K562 (cell line): ENCODE measurements around the gene ELMO3. TPM values are rescaled to one million over a fixed set of nuclear protein-coding genes. Genes with fewer than 3 reads are reported as not detected.
A peak's percentile ranks its signal among the peaks of the same experiment; 100 is the strongest.

Experiments
- GTF2E2 ChIP-seq: fragments of 200-800 bp; sonication (Bioruptor generic); IDR thresholded peaks from 2 replicates; pipeline ENCODE4 v1.6.1; 2016; ENCODE audit warnings: missing genetic modification characterization, missing compliant biosample characterization
- KAT7 ChIP-seq: sonication (generic); formaldehyde crosslinking; IDR thresholded peaks from 2 replicates; pipeline ENCODE4 v1.8.0; 2022; ENCODE audit warnings: missing genetic modification reagents, mild to moderate bottlenecking, borderline replicate concordance
- RREB1 ChIP-seq: fragments of 250-450 bp; sonication (Bioruptor Pico); IDR thresholded peaks from 2 replicates; pipeline ENCODE4 v1.4.0; 2020
- ZNF133 ChIP-seq: fragments of 250-450 bp; sonication (Bioruptor Pico); IDR thresholded peaks from 2 replicates; pipeline ENCODE4 v1.4.0; 2020; ENCODE audit warnings: mild to moderate bottlenecking
- ZNF324 ChIP-seq: fragments of 250-450 bp; sonication (Bioruptor Pico); IDR thresholded peaks from 2 replicates; pipeline ENCODE4 v1.4.0; 2020; ENCODE audit warnings: mild to moderate bottlenecking
- ZNF384 ChIP-seq: IDR thresholded peaks from 2 replicates; pipeline ENCODE4 v1.6.1; 2012; ENCODE audit warnings: low read depth, low read length, improper control_type of control experiment
- ZNF639 ChIP-seq, 2 experiments: fragments of 200-800 bp in 1 of 2; sonication (Bioruptor generic) in 1 of 2; sonication (generic) in 1 of 2; formaldehyde crosslinking in 1 of 2; IDR thresholded peaks in 1 of 2; conservative IDR thresholded peaks in 1 of 2; 2 replicates each; pipeline versions ENCODE4 v1.5.0 to v1.6.1; 2016 to 2020; ENCODE audit warnings: missing compliant biosample characterization in 1 of 2, missing genetic modification characterization in 1 of 2, missing genetic modification reagents in 1 of 2
- polyA plus RNA-seq, 8 experiments: library from polyadenylated mRNA; depleted of rRNA in 4 of 8; stranded (reverse) in 5 of 8; unstranded in 3 of 8; fragments of >200 nt; fragmentation: Nextera tagmentation in 2 of 8; fragmentation: Illumina TruSeq in 1 of 8; extraction: Ambion mirVana in 2 of 8; extraction: Trizol in 1 of 8; gene quantifications; 2 replicates each; pipeline versions ENCODE4 v1.2.1 to v1.2.3, GENCODE V29; 2011 to 2014; ENCODE audit warnings: inconsistent platforms in 1 of 8, missing spikeins in 1 of 8
- total RNA-seq, 7 experiments: library from RNA; depleted of rRNA in 6 of 7; stranded (reverse); fragments of >200 nt in 6 of 7; fragmentation: Illumina TruSeq in 2 of 7; extraction: Trizol in 2 of 7; gene quantifications; 2 replicates each; pipeline versions ENCODE4 v1.2.1 to v1.2.3, GENCODE V29; 2011 to 2021; ENCODE audit warnings: low replicate concordance in 1 of 7
- TF ChIP-seq, protein P1 (sequence below): fragments of 450-650 bp; IDR thresholded peaks from 2 replicates; pipeline ENCODE4 v1.6.1; 2016; ENCODE audit warnings: low read depth
- TF ChIP-seq, protein P2 (sequence below): fragments of 250-450 bp; sonication (Bioruptor Pico); IDR thresholded peaks from 2 replicates; pipeline ENCODE4 v1.4.0; 2020

Gene ELMO3
- total and polyA plus RNA-seq, 9 of the 15 experiments (the other 6 are each of a cell fraction or from before 2014, with no cell fraction given) = 0.04 to 5.1 (median 1.5) TPM

DNA sequence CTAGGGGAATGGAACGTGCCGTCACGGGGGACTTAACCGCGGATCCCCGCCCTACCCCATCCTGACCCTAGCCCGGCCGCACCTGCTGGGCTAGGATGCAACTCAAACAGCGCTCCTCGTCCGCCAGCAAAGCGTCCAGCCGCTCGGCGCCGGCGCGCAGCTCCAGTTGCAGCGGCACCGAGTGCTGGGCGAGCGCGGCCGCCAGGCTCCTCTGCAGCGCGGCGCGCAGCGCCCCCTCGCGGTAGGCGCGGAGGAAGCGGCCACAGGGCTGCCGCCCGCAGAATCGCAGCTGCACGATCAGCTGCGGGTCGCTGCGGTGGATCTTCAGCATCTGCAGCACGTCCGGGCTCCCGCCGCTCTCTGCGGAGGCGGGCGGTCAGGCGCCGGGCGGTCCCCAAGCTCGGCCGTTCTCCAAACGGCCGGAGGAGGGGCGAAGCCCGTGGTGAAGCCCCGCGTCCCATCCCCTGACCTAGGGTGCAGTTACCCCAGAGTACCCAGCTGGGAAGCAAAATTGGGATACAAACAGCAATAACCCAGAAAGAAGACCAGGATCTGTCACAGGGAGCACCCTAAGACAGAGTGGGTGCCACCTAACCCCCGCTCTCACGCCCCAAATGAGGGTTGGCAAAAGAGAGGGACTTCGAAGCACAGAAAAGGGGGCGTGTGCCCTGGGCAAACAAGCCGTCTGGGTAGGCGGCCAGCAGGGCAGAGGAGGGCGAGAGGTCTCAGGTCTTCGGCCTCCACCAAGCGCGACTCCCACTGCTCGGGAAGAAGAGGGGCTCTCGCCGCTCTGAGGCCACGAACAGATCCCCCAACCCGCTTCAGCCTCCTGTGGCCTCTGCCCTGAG is 43.4 kb upstream of the ELMO3 start (continued):
- TF ChIP-seq RREB1 (CRISPR knock-in tag) (no peak), ZNF133 (CRISPR knock-in tag) (no peak), GTF2E2 (tag) (no peak), KAT7 (CRISPR knock-in tag) (0 out of 2 replicates have a peak, but pooled peaks have one; percentile 70), ZNF639 (CRISPR knock-in tag; conservative IDR thresholded peaks at IDR 0.05 in 1 of 2, IDR thresholded peaks at IDR 0.05 in 1 of 2) (no peak), ZNF384 (no peak), ZNF324 (CRISPR knock-in tag) (no peak)
- TF ChIP-seq, protein P1, sequence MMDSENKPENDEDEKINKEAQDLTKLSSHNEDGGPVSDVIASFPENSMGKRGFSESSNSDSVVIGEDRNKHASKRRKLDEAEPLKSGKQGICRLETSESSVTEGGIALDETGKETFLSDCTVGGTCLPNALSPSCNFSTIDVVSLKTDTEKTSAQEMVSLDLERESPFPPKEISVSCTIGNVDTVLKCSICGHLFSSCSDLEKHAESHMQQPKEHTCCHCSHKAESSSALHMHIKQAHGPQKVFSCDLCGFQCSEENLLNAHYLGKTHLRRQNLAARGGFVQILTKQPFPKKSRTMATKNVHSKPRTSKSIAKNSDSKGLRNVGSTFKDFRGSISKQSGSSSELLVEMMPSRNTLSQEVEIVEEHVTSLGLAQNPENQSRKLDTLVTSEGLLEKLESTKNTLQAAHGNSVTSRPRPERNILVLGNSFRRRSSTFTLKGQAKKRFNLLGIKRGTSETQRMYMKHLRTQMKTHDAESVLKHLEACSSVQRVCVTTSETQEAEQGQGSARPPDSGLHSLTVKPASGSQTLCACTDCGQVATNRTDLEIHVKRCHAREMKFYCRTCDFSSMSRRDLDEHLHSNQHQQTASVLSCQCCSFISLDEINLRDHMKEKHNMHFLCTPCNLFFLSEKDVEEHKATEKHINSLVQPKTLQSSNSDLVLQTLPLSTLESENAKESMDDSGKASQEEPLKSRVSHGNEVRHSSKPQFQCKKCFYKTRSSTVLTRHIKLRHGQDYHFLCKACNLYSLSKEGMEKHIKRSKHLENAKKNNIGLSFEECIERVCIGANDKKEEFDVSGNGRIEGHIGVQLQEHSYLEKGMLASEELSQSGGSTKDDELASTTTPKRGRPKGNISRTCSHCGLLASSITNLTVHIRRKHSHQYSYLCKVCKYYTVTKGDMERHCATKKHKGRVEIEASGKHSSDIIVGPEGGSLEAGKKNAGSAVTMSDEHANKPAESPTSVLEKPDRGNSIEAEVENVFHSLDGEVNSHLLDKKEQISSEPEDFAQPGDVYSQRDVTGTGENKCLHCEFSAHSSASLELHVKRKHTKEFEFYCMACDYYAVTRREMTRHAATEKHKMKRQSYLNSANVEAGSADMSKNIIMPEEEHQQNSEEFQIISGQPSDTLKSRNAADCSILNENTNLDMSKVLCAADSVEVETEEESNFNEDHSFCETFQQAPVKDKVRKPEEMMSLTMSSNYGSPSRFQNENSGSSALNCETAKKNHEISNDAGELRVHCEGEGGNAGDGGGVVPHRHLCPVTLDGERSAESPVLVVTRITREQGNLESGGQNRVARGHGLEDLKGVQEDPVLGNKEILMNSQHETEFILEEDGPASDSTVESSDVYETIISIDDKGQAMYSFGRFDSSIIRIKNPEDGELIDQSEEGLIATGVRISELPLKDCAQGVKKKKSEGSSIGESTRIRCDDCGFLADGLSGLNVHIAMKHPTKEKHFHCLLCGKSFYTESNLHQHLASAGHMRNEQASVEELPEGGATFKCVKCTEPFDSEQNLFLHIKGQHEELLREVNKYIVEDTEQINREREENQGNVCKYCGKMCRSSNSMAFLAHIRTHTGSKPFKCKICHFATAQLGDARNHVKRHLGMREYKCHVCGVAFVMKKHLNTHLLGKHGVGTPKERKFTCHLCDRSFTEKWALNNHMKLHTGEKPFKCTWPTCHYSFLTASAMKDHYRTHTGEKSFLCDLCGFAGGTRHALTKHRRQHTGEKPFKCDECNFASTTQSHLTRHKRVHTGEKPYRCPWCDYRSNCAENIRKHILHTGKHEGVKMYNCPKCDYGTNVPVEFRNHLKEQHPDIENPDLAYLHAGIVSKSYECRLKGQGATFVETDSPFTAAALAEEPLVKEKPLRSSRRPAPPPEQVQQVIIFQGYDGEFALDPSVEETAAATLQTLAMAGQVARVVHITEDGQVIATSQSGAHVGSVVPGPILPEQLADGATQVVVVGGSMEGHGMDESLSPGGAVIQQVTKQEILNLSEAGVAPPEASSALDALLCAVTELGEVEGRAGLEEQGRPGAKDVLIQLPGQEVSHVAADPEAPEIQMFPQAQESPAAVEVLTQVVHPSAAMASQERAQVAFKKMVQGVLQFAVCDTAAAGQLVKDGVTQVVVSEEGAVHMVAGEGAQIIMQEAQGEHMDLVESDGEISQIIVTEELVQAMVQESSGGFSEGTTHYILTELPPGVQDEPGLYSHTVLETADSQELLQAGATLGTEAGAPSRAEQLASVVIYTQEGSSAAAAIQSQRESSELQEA = no peak
- TF ChIP-seq, protein P2, sequence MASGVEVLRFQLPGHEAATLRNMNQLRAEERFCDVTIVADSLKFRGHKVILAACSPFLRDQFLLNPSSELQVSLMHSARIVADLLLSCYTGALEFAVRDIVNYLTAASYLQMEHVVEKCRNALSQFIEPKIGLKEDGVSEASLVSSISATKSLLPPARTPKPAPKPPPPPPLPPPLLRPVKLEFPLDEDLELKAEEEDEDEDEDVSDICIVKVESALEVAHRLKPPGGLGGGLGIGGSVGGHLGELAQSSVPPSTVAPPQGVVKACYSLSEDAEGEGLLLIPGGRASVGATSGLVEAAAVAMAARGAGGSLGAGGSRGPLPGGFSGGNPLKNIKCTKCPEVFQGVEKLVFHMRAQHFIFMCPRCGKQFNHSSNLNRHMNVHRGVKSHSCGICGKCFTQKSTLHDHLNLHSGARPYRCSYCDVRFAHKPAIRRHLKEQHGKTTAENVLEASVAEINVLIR (CRISPR knock-in tag) = no peak
